ENCODE measurements around the gene WNT3A. TPM values are rescaled to one million over a fixed set of nuclear protein-coding genes. Genes with fewer than 3 reads are reported as not detected.

WNT3A gene
- total RNA-seq, 2 experiments from 2014 or later = not detected

GRCh38 chr1:228060458-228061190 is 53.8 kb downstream of the WNT3A start:
- Mint-ChIP-seq H3K4me1 (ENCODE audit: low read depth) (peaks cover 8% of the 10 kb centered on the region), H3K27ac (no peak overlapping the region), H3K27me3 (ENCODE audit: low read depth) (peaks cover 33% of the 10 kb centered on the region), H3K4me3 (no peak overlapping the region), H3K9me3 (no peaks in the 10 kb centered on the region), H3K36me3 (ENCODE audit: low read depth) (no peaks in the 10 kb centered on the region)
- intact Hi-C loops (cut with micrococcal nuclease) = no loop called here
- CTCF ChIA-PET = interaction anchor here (0.5 to 1.6 kb wide), 2 partner anchors 11 to 55 kb away, joined by 3 to 4 read pairs; no protein-coding TSS in a partner anchor
- no peak for DNase-seq

GRCh38 chr1:228061411-228062084 is 54.8 kb downstream of the WNT3A start:
- Mint-ChIP-seq H3K9me3 (no peaks in the 10 kb centered on the region), H3K27me3 (ENCODE audit: low read depth) (peaks cover 34% of the 10 kb centered on the region), H3K36me3 (ENCODE audit: low read depth) (no peaks in the 10 kb centered on the region), H3K27ac (no peak overlapping the region), H3K4me3 (no peak overlapping the region), H3K4me1 (ENCODE audit: low read depth) (peaks cover 8% of the 10 kb centered on the region)
- intact Hi-C loops (cut with micrococcal nuclease) = no loop called here
- CTCF ChIA-PET = interaction anchor here (0.5 kb wide), 2 partner anchors 12 to 919 kb away, joined by 3 to 5 read pairs; no protein-coding TSS in a partner anchor
- DNase-seq = no peak

GRCh38 chr1:228062085-228062791 is 55.4 kb downstream of the WNT3A start:
- Mint-ChIP-seq H3K27ac (no peak overlapping the region), H3K4me1 (ENCODE audit: low read depth) (peaks cover 8% of the 10 kb centered on the region), H3K36me3 (ENCODE audit: low read depth) (no peaks in the 10 kb centered on the region), H3K9me3 (no peaks in the 10 kb centered on the region), H3K27me3 (ENCODE audit: low read depth) (peaks cover 38% of the 10 kb centered on the region), H3K4me3 (no peak overlapping the region)
- DNase-seq = no peak
- CTCF ChIA-PET = no interaction called here
- intact Hi-C loops (cut with micrococcal nuclease) = no loop called here

GRCh38 chr1:228062812-228063211 is 56.0 kb downstream of the WNT3A start:
- CTCF ChIA-PET = no interaction called here
- Mint-ChIP-seq H3K4me1 (ENCODE audit: low read depth) (peaks cover 8% of the 10 kb centered on the region), H3K27me3 (ENCODE audit: low read depth) (peaks cover 34% of the 10 kb centered on the region), H3K4me3 (no peak overlapping the region), H3K27ac (no peak overlapping the region), H3K9me3 (no peaks in the 10 kb centered on the region), H3K36me3 (ENCODE audit: low read depth) (no peaks in the 10 kb centered on the region)
- intact Hi-C loops (cut with micrococcal nuclease) = loop anchor here (1.0 kb wide), 1 partner anchor 39 kb away; no protein-coding TSS in a partner anchor
- DNase-seq = no peak

- H3K9me3 Mint-ChIP-seq = no peaks in the 10 kb centered on the region
- no peak overlapping the region for H3K27ac Mint-ChIP-seq
- H3K4me3 Mint-ChIP-seq = no peak overlapping the region
- H3K4me1 Mint-ChIP-seq (ENCODE audit: low read depth) = peaks cover 8% of the 10 kb centered on the region
- H3K36me3 Mint-ChIP-seq (ENCODE audit: low read depth) = no peaks in the 10 kb centered on the region
- no peak for DNase-seq
- CTCF ChIA-PET = no interaction called here
- peaks cover 29% of the 10 kb centered on the region for H3K27me3 Mint-ChIP-seq (ENCODE audit: low read depth)
- intact Hi-C loops (cut with micrococcal nuclease) = loop anchor here (1.0 kb wide), 1 partner anchor 39 kb away; no protein-coding TSS in a partner anchor
Observed at GRCh38 chr1:228063251-228064191, 56.7 kb downstream of the WNT3A start.

- Mint-ChIP-seq H3K36me3 (ENCODE audit: low read depth) (no peaks in the 10 kb centered on the region), H3K27me3 (ENCODE audit: low read depth) (peaks cover 25% of the 10 kb centered on the region), H3K4me1 (ENCODE audit: low read depth) (peaks cover 8% of the 10 kb centered on the region), H3K9me3 (no peaks in the 10 kb centered on the region), H3K4me3 (no peak overlapping the region), H3K27ac (no peak overlapping the region)
- intact Hi-C loops (cut with micrococcal nuclease) = no loop called here
- CTCF ChIA-PET = no interaction called here
- DNase-seq = no peak
Observed at GRCh38 chr1:228064296-228064695, 57.5 kb downstream of the WNT3A start.

- Mint-ChIP-seq H3K27ac (no peak overlapping the region), H3K27me3 (ENCODE audit: low read depth) (peaks cover 20% of the 10 kb centered on the region), H3K36me3 (ENCODE audit: low read depth) (no peaks in the 10 kb centered on the region), H3K4me1 (ENCODE audit: low read depth) (peaks cover 8% of the 10 kb centered on the region), H3K4me3 (no peak overlapping the region), H3K9me3 (no peaks in the 10 kb centered on the region)
- CTCF ChIA-PET = no interaction called here
- no peak for DNase-seq
- intact Hi-C loops (cut with micrococcal nuclease) = no loop called here
Observed at GRCh38 chr1:228064741-228065542, 58.1 kb downstream of the WNT3A start.

GRCh38 chr1:228065543-228066347 is 58.9 kb downstream of the WNT3A start:
- H3K36me3 Mint-ChIP-seq (ENCODE audit: low read depth) = no peaks in the 10 kb centered on the region
- no peaks in the 10 kb centered on the region for H3K9me3 Mint-ChIP-seq
- no peak overlapping the region for H3K4me3 Mint-ChIP-seq
- H3K27me3 Mint-ChIP-seq (ENCODE audit: low read depth) = peaks cover 15% of the 10 kb centered on the region
- DNase-seq = no peak
- CTCF ChIA-PET = interaction anchor here (0.6 kb wide), 1 partner anchor 22 kb away, joined by 5 read pairs; no protein-coding TSS in a partner anchor
- peaks cover 3% of the 10 kb centered on the region for H3K4me1 Mint-ChIP-seq (ENCODE audit: low read depth)
- no peak overlapping the region for H3K27ac Mint-ChIP-seq
- intact Hi-C loops (cut with micrococcal nuclease) = no loop called here

GRCh38 chr1:228066416-228066815 is 59.6 kb downstream of the WNT3A start:
- peaks cover 8% of the 10 kb centered on the region for H3K27me3 Mint-ChIP-seq (ENCODE audit: low read depth)
- no peak overlapping the region for H3K27ac Mint-ChIP-seq
- no peaks in the 10 kb centered on the region for H3K9me3 Mint-ChIP-seq
- no peaks in the 10 kb centered on the region for H3K4me1 Mint-ChIP-seq (ENCODE audit: low read depth)
- CTCF ChIA-PET = interaction anchor here (0.6 kb wide), 1 partner anchor 22 kb away, joined by 5 read pairs; no protein-coding TSS in a partner anchor
- no peaks in the 10 kb centered on the region for H3K36me3 Mint-ChIP-seq (ENCODE audit: low read depth)
- H3K4me3 Mint-ChIP-seq = no peak overlapping the region
- intact Hi-C loops (cut with micrococcal nuclease) = no loop called here
- no peak for DNase-seq

GRCh38 chr1:228066891-228067654 is 60.3 kb downstream of the WNT3A start:
- no peak for DNase-seq
- Mint-ChIP-seq H3K9me3 (no peaks in the 10 kb centered on the region), H3K27ac (no peak overlapping the region), H3K4me1 (ENCODE audit: low read depth) (no peaks in the 10 kb centered on the region), H3K27me3 (ENCODE audit: low read depth) (peaks cover 8% of the 10 kb centered on the region), H3K4me3 (no peak overlapping the region), H3K36me3 (ENCODE audit: low read depth) (no peaks in the 10 kb centered on the region)
- intact Hi-C loops (cut with micrococcal nuclease) = no loop called here
- CTCF ChIA-PET = no interaction called here
